SK-N-SH (cell line): Measurements from ENCODE around the gene PRDM11. TPM values are rescaled to one million over a fixed set of nuclear protein-coding genes. Genes with fewer than 3 reads are reported as not detected.

Source experiments
- CTCF ChIA-PET: fragments of 300-600, 350-600 bp; formaldehyde crosslinking; extraction: SDS; loops from one replicate; lab custom pipeline; 2021; lab: Yijun Ruan, JAX
- POLR2A ChIA-PET: fragments of 350-600 bp; sonication (Branson Sonifier 250); formaldehyde crosslinking; extraction: SDS; loops from one replicate; lab custom pipeline; 2020; ENCODE audit warnings: antibody characterized with exemption, inconsistent platforms; lab: Yijun Ruan, JAX
- DNase-seq: peaks from one replicate; pipeline ENCODE4 v3.0.0; 2012
- H2AFZ ChIP-seq: fragments of 200-600 bp; sonication (generic); 2 replicates; pipeline ENCODE4 v1.8.1; 2016; ENCODE audit warnings: antibody characterized with exemption, mild to moderate bottlenecking, low read depth
- H3F3A ChIP-seq: fragments of 200-600 bp; sonication (generic); replicated peaks from 2 replicates; pipeline ENCODE3; 2016; ENCODE audit warnings: antibody characterized with exemption, mild to moderate bottlenecking; ENCODE audit not compliant: insufficient read depth
- H3K27ac ChIP-seq, 2 experiments: fragments of 200-500 bp in 1 of 2; fragments of 200-600 bp in 1 of 2; sonication (Bioruptor generic) in 1 of 2; sonication (generic), shearing (Covaris generic) in 1 of 2; 2 replicates each; pipeline versions ENCODE4 v1.5.1 to v1.6.1; 2014 to 2016; ENCODE audit warnings: low read depth in 2 of 2, inconsistent platforms in 1 of 2, low read length in 1 of 2, mild to moderate bottlenecking in 1 of 2, mixed read lengths in 1 of 2
- H3K27me3 ChIP-seq: fragments of 200-600 bp; sonication (generic), shearing (Covaris generic); 2 replicates; pipeline ENCODE4 v1.6.1; 2016; ENCODE audit warnings: mixed run types; ENCODE audit not compliant: insufficient read depth
- H3K36me3 ChIP-seq, 2 experiments: fragments of 200-500 bp in 1 of 2; fragments of 200-600 bp in 1 of 2; sonication (Bioruptor generic) in 1 of 2; sonication (generic) in 1 of 2; replicated peaks in 1 of 2; 2 replicates each; pipeline versions ENCODE3 to v1.5.1; 2014 to 2016; ENCODE audit warnings: low read length in 1 of 2, mild to moderate bottlenecking in 1 of 2; ENCODE audit not compliant: insufficient read depth in 2 of 2, control insufficient read depth in 1 of 2
- H3K4me1 ChIP-seq, 2 experiments: fragments of 200-500 bp in 1 of 2; fragments of 200-600 bp in 1 of 2; sonication (Bioruptor generic) in 1 of 2; sonication (generic), shearing (Covaris generic) in 1 of 2; 2 replicates each; pipeline versions ENCODE4 v1.5.1 to v1.6.1; 2014 to 2016; ENCODE audit warnings: low read depth in 1 of 2, low read length in 1 of 2, mixed run types in 1 of 2; ENCODE audit not compliant: insufficient read depth in 2 of 2, control insufficient read depth in 1 of 2
- H3K4me2 ChIP-seq: fragments of 200-600 bp; sonication (generic), shearing (Covaris generic); 2 replicates; pipeline ENCODE4 v1.6.1; 2017; ENCODE audit warnings: mixed run types
- H3K4me3 ChIP-seq, 2 experiments: fragments of 200-500 bp in 1 of 2; fragments of 200-600 bp in 1 of 2; sonication (Bioruptor generic) in 1 of 2; sonication (generic), shearing (Covaris generic) in 1 of 2; 2 replicates each; pipeline versions ENCODE4 v1.5.1 to v1.8.1; 2014 to 2016; ENCODE audit warnings: low read depth in 2 of 2, inconsistent platforms in 1 of 2, low read length in 1 of 2, mild to moderate bottlenecking in 1 of 2, mixed read lengths in 1 of 2, moderate library complexity in 1 of 2
- H3K79me2 ChIP-seq: fragments of 200-600 bp; sonication (generic); 2 replicates; pipeline ENCODE4 v1.8.1; 2017; ENCODE audit warnings: mild to moderate bottlenecking; ENCODE audit not compliant: insufficient read depth
- H3K9ac ChIP-seq: fragments of 200-600 bp; sonication (generic); 2 replicates; pipeline ENCODE4 v1.6.1; 2017; ENCODE audit warnings: mixed run types
- H3K9me2 ChIP-seq: fragments of 200-600 bp; sonication (generic); 2 replicates; pipeline ENCODE4 v1.6.1; 2017; ENCODE audit warnings: mixed run types
- H3K9me3 ChIP-seq: fragments of 200-600 bp; sonication (generic); 2 replicates; pipeline ENCODE4 v1.6.1; 2017; ENCODE audit warnings: mixed run types, mild to moderate bottlenecking, moderate library complexity
- H4K20me1 ChIP-seq: fragments of 200-600 bp; sonication (generic); 2 replicates; pipeline ENCODE4 v1.6.1; 2017; ENCODE audit warnings: mild to moderate bottlenecking, mixed run types; ENCODE audit not compliant: insufficient read depth
- CTCF ChIP-seq: fragments of 200-600 bp; sonication (generic); IDR thresholded peaks from 2 replicates; pipeline ENCODE4 v1.6.1; 2017; ENCODE audit warnings: antibody characterized with exemption, mild to moderate bottlenecking, moderate library complexity
- EP300 ChIP-seq, 2 experiments: IDR thresholded peaks; 2 replicates each; pipeline versions ENCODE4 v1.4.0 to v1.6.1; 2012; ENCODE audit warnings: borderline replicate concordance in 1 of 2, low read depth in 1 of 2, low read length in 1 of 2
- FOXJ3 ChIP-seq: sonication (generic); formaldehyde crosslinking; IDR thresholded peaks from 2 replicates; pipeline ENCODE4 v1.5.1; 2020; ENCODE audit warnings: mild to moderate bottlenecking, missing genetic modification reagents
- MEF2A ChIP-seq: IDR thresholded peaks from 2 replicates; pipeline ENCODE4 v1.4.0; 2012; ENCODE audit warnings: low read depth, borderline replicate concordance
- NFIC ChIP-seq: IDR thresholded peaks from 2 replicates; pipeline ENCODE4 v1.4.0; 2012; ENCODE audit warnings: borderline replicate concordance
- NRF1 ChIP-seq: IDR thresholded peaks from 2 replicates; pipeline ENCODE4 v1.6.1; 2012; ENCODE audit warnings: low read depth, mild to moderate bottlenecking, low read length
- RFX5 ChIP-seq: IDR thresholded peaks from 2 replicates; pipeline ENCODE4 v1.6.1; 2012; ENCODE audit warnings: mild to moderate bottlenecking, improper control_type of control experiment, low read length
- SIN3A ChIP-seq: IDR thresholded peaks from 2 replicates; pipeline ENCODE4 v1.6.1; 2012; ENCODE audit warnings: low read depth, mild to moderate bottlenecking, low read length, moderate library complexity, borderline replicate concordance
- SMC3 ChIP-seq: IDR thresholded peaks from 2 replicates; pipeline ENCODE4 v1.6.1; 2012; ENCODE audit warnings: low read depth, low read length, improper control_type of control experiment
- TCF12 ChIP-seq: IDR thresholded peaks from 2 replicates; pipeline ENCODE4 v1.4.0; 2012
- polyA plus RNA-seq, 3 experiments: library from polyadenylated mRNA; depleted of rRNA; stranded (reverse); fragments of >200 nt; gene quantifications; 2 replicates each; pipeline ENCODE4 v1.2.3, GENCODE V29; 2012
- TF ChIP-seq, protein P1 (sequence below): IDR thresholded peaks from 2 replicates; pipeline ENCODE4; 2012
- TF ChIP-seq, protein P2 (sequence below): IDR thresholded peaks from 2 replicates; pipeline ENCODE4 v1.4.0; 2012; ENCODE audit warnings: low read depth, borderline replicate concordance
- TF ChIP-seq, protein P3 (sequence below): IDR thresholded peaks from 2 replicates; pipeline ENCODE4 v1.4.0; 2012; ENCODE audit warnings: low read depth, borderline replicate concordance
- TF ChIP-seq, protein P4 (sequence below): fragments of 150-350 bp; IDR thresholded peaks from 2 replicates; pipeline ENCODE4 v1.6.1; 2017; ENCODE audit warnings: antibody characterized with exemption, low read length, low read depth, borderline replicate concordance

The PRDM11 gene
- polyA plus RNA-seq, 1 of the 3 experiments (the other 2 are of a cell fraction), result 4.5 TPM

GRCh38 chr11:45185228-45185729, 38.8 kb downstream of the PRDM11 start:
- Histone ChIP-seq H3K27ac (no peak overlapping the region), H3K36me3 (peaks cover 3 to 9% of the 10 kb centered on the region in 2 experiments), H3K4me1 (peaks cover 0 to 5% of the 10 kb centered on the region in 2 experiments; a peak in 1 of 4 replicates), H3K4me3 (no peak overlapping the region), H3K9me3 (no peaks in the 10 kb centered on the region), H3K4me2 (no peak overlapping the region), H2AFZ (no peak overlapping the region), H3K9ac (no peak overlapping the region), H3F3A (no peaks in the 10 kb centered on the region), H4K20me1 (no peaks in the 10 kb centered on the region), H3K27me3 (no peaks in the 10 kb centered on the region), H3K79me2 (no peaks in the 10 kb centered on the region), H3K9me2 (no peaks in the 10 kb centered on the region)
- POLR2A ChIA-PET, result no interaction called here
- TF ChIP-seq CTCF, result no peak
- no peak for TF ChIP-seq EP300 (IDR thresholded peaks at IDR 0.05; ENCODE audit: borderline replicate concordance in 1 of 2, low read depth in 1 of 2, low read length in 1 of 2)
- TF ChIP-seq FOXJ3 (CRISPR knock-in tag), result no peak
- no peak for TF ChIP-seq TCF12
- TF ChIP-seq, protein P1, sequence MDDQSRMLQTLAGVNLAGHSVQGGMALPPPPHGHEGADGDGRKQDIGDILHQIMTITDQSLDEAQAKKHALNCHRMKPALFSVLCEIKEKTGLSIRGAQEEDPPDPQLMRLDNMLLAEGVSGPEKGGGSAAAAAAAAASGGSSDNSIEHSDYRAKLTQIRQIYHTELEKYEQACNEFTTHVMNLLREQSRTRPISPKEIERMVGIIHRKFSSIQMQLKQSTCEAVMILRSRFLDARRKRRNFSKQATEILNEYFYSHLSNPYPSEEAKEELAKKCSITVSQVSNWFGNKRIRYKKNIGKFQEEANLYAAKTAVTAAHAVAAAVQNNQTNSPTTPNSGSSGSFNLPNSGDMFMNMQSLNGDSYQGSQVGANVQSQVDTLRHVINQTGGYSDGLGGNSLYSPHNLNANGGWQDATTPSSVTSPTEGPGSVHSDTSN, result no peak
- TF ChIP-seq, protein P2, sequence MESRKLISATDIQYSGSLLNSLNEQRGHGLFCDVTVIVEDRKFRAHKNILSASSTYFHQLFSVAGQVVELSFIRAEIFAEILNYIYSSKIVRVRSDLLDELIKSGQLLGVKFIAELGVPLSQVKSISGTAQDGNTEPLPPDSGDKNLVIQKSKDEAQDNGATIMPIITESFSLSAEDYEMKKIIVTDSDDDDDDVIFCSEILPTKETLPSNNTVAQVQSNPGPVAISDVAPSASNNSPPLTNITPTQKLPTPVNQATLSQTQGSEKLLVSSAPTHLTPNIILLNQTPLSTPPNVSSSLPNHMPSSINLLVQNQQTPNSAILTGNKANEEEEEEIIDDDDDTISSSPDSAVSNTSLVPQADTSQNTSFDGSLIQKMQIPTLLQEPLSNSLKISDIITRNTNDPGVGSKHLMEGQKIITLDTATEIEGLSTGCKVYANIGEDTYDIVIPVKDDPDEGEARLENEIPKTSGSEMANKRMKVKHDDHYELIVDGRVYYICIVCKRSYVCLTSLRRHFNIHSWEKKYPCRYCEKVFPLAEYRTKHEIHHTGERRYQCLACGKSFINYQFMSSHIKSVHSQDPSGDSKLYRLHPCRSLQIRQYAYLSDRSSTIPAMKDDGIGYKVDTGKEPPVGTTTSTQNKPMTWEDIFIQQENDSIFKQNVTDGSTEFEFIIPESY, result no peak
- TF ChIP-seq, protein P3, sequence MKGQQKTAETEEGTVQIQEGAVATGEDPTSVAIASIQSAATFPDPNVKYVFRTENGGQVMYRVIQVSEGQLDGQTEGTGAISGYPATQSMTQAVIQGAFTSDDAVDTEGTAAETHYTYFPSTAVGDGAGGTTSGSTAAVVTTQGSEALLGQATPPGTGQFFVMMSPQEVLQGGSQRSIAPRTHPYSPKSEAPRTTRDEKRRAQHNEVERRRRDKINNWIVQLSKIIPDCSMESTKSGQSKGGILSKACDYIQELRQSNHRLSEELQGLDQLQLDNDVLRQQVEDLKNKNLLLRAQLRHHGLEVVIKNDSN, result no peak
- TF ChIP-seq, protein P4, sequence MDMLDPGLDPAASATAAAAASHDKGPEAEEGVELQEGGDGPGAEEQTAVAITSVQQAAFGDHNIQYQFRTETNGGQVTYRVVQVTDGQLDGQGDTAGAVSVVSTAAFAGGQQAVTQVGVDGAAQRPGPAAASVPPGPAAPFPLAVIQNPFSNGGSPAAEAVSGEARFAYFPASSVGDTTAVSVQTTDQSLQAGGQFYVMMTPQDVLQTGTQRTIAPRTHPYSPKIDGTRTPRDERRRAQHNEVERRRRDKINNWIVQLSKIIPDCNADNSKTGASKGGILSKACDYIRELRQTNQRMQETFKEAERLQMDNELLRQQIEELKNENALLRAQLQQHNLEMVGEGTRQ, result no peak
- TF ChIP-seq SMC3, result no peak
- no peak for TF ChIP-seq SIN3A
- no peak for TF ChIP-seq NFIC
- no peak for TF ChIP-seq NRF1
- no peak for TF ChIP-seq RFX5
- TF ChIP-seq MEF2A, result no peak
- CTCF ChIA-PET, result interaction anchor here (1.1 to 2.4 kb wide), 3 partner anchors 10 to 75 kb away, joined by 4 to 9 read pairs (median 5); no protein-coding TSS in a partner anchor
- no peak for DNase-seq
